Measurements from ENCODE around the gene CSTB.
A peak's percentile ranks its signal among the peaks of the same experiment; 100 is the strongest.

Gene CSTB

GRCh38 chr21:43766734-43767497, 9.2 kb downstream of the CSTB start:
- DNase-seq: no peak

GRCh38 chr21:43764576-43765495, 11.3 kb downstream of the CSTB start:
- no peak for DNase-seq

GRCh38 chr21:43763901-43764523, 12.1 kb downstream of the CSTB start:
- DNase-seq: no peak

- no peak for DNase-seq
Observed at GRCh38 chr21:43762303-43763128, 13.6 kb downstream of the CSTB start.

GRCh38 chr21:43761886-43762285, 14.2 kb downstream of the CSTB start:
- no peak for DNase-seq

- DNase-seq: no peak
Observed at GRCh38 chr21:43760391-43760958, 15.6 kb downstream of the CSTB start.

GRCh38 chr21:43759651-43760050, 16.5 kb downstream of the CSTB start:
- no peak for DNase-seq

DNA sequence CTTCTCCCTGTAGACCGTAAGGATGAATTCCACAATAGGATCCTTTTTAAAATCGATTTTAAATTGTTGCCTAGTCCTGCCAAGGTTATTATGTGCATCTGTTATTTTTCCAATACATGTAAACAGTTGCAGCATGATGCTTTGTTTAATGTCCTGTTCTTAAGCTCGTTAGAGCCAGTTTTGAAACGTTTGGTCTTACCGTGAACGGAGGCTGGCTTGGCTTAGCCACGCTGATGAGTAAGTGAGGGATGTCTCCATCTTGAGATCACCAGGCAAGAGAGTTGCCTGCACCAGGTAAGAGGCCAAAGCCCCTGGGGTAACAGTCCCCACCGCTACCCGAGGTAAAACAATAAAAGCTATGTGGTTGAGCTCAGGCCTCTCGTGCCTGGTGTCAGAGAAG, 17.3 kb downstream of the CSTB start:
- no peak for DNase-seq

DNA sequence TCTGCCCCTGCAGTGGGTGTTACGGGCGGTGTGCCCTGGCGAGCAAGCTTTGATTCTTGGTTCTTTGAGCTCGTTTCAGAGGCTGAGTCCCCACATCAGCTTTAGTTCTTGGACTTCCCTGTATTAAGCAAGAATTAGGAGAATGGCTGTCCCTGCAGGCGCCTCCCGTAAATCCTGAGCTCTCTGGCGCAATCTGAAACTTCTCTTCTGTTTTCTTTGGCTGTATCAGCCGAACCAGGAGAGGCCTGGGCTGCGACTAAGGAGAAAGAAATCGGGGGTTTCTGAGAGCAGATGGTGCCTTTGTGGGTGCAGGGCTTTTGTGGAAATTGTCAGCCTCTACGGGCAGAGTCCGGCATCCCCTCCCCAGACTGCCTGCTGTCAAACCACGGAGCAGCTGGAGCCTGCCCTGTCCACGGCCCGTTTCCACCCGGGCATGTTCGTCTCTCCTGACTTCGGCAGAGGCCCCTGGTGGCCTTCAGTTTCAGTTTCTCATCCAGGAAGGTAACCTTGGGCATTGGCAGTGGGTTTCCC, 17.9 kb downstream of the CSTB start:
- peak; percentile 68 for DNase-seq

DNA sequence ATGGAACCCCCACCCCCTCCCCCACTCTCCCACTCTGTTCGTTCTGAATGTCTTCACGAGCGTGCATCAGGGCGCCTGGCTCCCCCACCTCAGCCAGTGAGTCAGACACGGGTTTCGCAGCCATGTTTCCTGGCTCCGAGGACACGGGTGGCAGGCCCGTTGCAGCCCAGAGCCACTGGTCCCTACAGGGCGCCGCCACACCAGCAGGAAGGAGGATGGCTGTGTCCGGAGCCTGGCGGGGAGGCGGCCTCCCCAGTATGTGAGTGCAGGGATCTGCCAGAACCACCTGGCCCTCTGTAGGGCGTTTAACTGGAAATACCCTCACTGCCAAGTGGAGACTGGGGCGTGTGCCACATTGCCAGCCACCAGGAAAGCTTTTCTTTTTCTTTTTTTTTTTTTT, 18.5 kb downstream of the CSTB start:
- DNase-seq: no peak

DNA sequence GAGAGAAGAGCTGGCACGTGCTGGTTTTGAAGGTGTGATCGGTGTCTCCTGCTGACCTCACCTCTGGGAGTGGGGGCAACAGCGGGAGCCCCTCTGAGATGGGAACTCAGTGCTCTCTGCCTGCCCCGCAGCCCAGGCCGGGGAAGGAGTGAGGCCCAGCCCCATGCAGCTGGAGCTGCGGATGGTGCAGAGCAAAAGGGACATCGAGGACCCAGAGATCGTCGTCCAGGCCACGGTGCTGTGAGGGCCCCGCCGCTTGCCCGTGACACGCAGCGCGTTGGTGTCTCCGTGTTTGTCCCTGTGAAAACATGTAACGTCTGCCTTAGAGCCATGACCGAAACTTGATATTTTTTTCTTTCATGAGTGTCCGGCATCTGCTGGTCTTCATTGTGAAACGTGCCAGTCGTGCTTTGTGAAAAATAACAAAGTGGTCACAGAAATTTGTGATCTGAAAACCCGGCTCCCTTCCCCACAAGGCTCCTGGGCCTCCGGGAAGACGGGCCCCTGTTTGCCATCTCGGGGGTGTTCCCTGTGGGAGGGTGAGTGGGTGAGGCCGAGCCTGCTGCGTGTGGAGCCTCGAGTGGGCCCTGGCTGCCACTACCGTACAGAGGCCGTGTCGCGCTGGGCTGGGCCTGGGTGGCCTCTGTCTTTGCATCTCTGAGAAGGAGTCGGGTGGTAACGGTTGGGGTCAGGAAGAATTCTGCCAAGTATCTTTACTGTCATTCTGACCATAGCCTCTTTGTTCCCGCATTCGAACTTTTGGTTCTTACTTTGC, 20.1 kb downstream of the CSTB start:
- DNase-seq: no peak

DNA sequence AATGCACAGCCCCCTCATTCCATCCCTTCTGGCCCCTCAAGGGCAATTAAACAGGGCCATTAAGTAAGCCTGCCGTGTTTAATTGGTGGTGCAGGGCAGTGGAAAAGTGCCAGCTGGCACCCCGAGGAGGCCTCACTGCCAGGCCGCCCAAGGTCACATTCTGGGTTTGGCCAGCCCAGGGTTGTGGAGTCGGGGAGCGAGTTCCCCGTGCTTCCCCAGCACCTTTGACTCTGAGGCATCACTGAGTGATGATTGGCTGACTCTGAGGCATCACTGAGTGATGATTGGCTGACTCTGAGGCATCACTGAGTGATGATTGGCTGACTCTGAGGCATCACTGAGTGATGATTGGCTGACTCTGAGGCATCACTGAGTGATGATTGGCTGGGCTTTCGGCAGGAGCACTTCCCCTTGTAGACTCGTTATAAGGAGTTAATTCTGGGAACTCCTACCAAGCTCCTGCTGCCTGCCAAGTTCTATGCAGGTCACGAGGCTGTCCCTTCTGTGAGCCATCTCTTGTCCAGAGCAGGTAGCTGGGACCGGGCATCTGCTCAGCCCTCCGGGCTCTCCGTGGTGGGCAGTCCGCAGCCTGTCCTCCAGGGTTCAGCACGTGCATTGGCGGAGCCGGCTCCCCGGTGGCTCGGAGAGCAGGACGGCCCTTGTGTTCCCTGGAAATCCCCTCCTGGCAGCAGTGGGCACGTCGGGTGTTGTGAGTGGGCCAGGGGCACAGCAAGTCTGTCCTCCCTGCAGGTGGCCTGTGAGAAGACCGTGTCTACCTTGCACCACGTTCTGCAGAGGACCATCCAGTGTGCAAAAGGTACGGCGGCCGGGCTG, 20.9 kb downstream of the CSTB start:
- DNase-seq: no peak

GRCh38 chr21:43753439-43753799, 22.7 kb downstream of the CSTB start:
- no peak for DNase-seq

- DNase-seq: no peak
Observed at GRCh38 chr21:43752758-43753438, 23.2 kb downstream of the CSTB start.

DNA sequence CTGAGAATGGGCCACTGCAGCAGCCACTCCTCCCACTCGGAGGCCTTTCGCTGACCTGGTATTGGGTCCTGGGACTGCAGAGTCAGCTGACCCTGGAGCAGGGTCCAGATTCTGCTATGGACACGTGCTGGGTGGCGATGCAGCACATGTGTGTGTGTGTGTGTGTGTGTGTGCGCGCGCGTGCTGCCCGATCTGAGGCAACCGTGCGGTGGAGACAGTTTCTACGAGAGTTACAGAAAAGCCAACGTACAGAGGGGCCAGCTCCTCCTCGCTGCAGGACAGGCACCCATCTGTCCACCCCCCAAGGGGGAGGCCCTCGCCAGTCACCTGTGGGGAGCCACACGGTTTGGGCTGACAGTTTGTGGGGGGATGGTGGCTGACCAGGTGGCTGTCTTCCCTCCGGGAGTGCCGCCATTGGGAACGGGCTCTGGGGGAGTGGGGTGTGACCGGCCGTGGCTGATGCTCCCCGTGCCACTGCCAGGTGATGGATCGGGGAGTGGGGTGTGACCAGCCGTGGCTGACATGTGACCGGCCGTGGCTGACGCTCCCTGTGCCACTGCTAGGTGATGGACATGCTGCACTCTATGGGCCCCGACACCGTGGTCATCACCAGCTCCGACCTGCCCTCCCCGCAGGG, 24.0 kb downstream of the CSTB start:
- DNase-seq: no peak

- no peak for DNase-seq
Observed at GRCh38 chr21:43750339-43751033, 25.6 kb downstream of the CSTB start.

- no peak for DNase-seq
Observed at GRCh38 chr21:43749651-43750262, 26.4 kb downstream of the CSTB start.

- DNase-seq: no peak
Observed at GRCh38 chr21:43748622-43749021, 27.5 kb downstream of the CSTB start.

Measured in left hindlimb (tissue), 1 donor.